ENCODE measurements around the gene PEPD.

DNA sequence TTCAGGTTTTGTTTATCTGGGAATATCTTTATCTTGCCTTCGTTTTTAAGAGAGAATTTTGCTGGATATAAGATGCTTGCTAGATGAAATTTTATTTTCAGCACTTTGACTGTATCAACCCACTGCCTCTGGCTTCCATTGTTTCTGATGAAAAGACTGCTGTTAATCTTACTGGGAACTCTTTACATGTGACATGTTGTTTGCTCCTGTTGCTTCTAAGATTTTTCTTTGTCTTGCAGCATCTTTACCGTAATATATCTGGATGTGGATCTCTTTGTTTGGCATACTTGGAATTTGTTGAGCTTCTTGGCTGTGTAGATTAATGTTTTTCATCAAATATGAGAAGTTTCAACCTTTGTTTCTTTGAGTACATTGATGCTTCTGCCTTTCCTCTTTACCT lies 166.1 kb downstream of the PEPD start:
- TF ChIP-seq CTCF (conservative IDR thresholded peaks at IDR 0.05 in 1 of 2, IDR thresholded peaks at IDR 0.05 in 1 of 2; ENCODE audit: extremely low read depth in 1 of 2, insufficient read depth in 1 of 2, low read depth in 1 of 2, low read length in 2 of 2) (no peak), EZH2 (IDR thresholded peaks at IDR 0.05; ENCODE audit: borderline replicate concordance, low read length) (no peak)

Measured in mammary epithelial cell (primary cell).